Neural cell (in vitro differentiated cells): ENCODE measurements around the gene UNC5B.

Source experiments
- CTCF ChIP-seq: fragments of 450-650 bp; IDR thresholded peaks from 2 replicates; pipeline ENCODE4 v1.5.1; 2014; ENCODE audit warnings: antibody characterized with exemption, mild to moderate bottlenecking, moderate library complexity; ENCODE audit not compliant: poor library complexity, severe bottlenecking
- EP300 ChIP-seq: fragments of 450-650 bp; conservative IDR thresholded peaks from 2 replicates; pipeline ENCODE4 v1.6.1; 2014; ENCODE audit warnings: antibody characterized with exemption, mild to moderate bottlenecking, moderate library complexity; ENCODE audit not compliant: poor library complexity, severe bottlenecking
- EZH2 ChIP-seq: fragments of 200-600, 300-800 bp; shearing (Covaris generic), sonication (generic); IDR thresholded peaks from 2 replicates; pipeline ENCODE4 v1.6.1; 2014; ENCODE audit warnings: antibody characterized with exemption, low read length, borderline replicate concordance, mild to moderate bottlenecking; ENCODE audit not compliant: insufficient read depth, poor library complexity, severe bottlenecking
- MXI1 ChIP-seq: fragments of 450-650 bp; conservative IDR thresholded peaks from 2 replicates; pipeline ENCODE4 v1.6.1; 2014; ENCODE audit warnings: antibody characterized with exemption, mild to moderate bottlenecking; ENCODE audit not compliant: poor library complexity, severe bottlenecking
- POLR2AphosphoS5 ChIP-seq: IDR thresholded peaks from 2 replicates; pipeline ENCODE4 v1.6.1; 2012
- REST ChIP-seq: IDR thresholded peaks from 2 replicates; pipeline ENCODE4 v1.6.1; 2012; ENCODE audit warnings: borderline replicate concordance
- SMC3 ChIP-seq: fragments of 450-650 bp; conservative IDR thresholded peaks from 2 replicates; pipeline ENCODE4 v1.6.1; 2014; ENCODE audit warnings: antibody characterized with exemption, mild to moderate bottlenecking, moderate library complexity; ENCODE audit not compliant: poor library complexity
- TAF1 ChIP-seq: IDR thresholded peaks from 2 replicates; pipeline ENCODE4 v1.6.1; 2012; ENCODE audit warnings: low read depth

DNA sequence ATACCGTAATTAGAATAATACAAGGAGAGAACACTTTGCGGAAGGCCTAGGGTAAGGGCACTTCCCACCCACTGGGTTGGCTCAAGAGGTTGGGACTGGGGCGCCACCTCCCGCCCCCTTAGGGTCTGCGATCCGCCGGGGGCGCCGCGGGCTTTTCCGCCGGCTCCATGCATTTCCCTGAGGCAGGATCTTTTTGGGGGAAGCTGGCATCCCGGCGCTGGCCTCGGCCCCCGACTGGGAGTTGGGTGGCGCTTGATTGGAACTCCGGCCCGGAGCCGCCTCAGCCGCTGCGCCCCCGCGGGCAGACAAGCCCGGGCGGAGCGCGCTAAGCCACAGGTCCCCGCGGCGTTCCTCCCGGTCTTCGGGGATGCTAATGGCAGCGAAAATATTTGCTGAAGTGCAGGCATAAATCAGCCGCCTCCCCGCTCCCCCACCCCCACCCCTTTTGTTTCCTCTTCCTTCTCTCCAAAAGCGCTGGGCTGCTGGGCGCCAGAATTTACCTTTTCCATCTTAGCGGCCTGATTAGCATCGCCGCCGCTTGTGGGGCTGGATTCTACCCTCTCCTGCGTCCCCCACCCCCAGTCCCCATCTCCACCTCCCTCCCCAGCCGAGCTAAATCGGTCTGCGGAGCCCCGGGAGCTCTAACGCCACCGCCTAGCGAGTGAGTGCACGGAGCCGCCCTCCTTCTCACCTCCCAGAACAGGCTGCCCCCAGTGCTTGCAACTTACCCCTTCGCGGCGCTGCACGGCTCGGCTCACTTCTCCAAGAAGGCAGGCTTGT, 5.1 kb downstream of the UNC5B start:
- TF ChIP-seq CTCF: peak; percentile 31
- TF ChIP-seq EZH2: no peak
- TF ChIP-seq REST: no peak
- TF ChIP-seq MXI1: no peak
- TF ChIP-seq TAF1: no peak
- TF ChIP-seq EP300: no peak
- TF ChIP-seq SMC3: no peak
- no peak for TF ChIP-seq POLR2AphosphoS5
